ENCODE data around the gene HDAC4. TPM values are rescaled to one million over a fixed set of nuclear protein-coding genes. Genes with fewer than 3 reads are reported as not detected.
A peak's percentile ranks its signal among the peaks of the same experiment; 100 is the strongest.

HDAC4 gene
- total RNA-seq, 1 donor from 2014 or later = 76.6 TPM

GRCh38 chr2:239291475-239292350 is 109.1 kb downstream of the HDAC4 start:
- Histone ChIP-seq H3K4me1 (peaks cover 74% of the 10 kb centered on the region), H3K27ac (peak overlapping the region; percentile 60), H3K36me3 (no peaks in the 10 kb centered on the region), H3K9me3 (no peaks in the 10 kb centered on the region), H3K27me3 (no peaks in the 10 kb centered on the region), H3K4me3 (no peak overlapping the region)
- intact Hi-C loops (cut with DNase I) = no loop called here
- no peak for TF ChIP-seq POLR2AphosphoS5 (IDR thresholded peaks at IDR 0.05; ENCODE audit: insufficient read depth in 1 of 2, low read depth in 1 of 2)
- TF ChIP-seq POLR2A (IDR thresholded peaks at IDR 0.05) = no peak
- no peak for TF ChIP-seq CTCF (IDR thresholded peaks at IDR 0.05)
- no peak for DNase-seq (ENCODE audit: extremely low spot score in 2 of 2)

- peak overlapping the region; percentile 60 for H3K27ac ChIP-seq
- TF ChIP-seq POLR2A (IDR thresholded peaks at IDR 0.05) = no peak
- TF ChIP-seq POLR2AphosphoS5 (IDR thresholded peaks at IDR 0.05; ENCODE audit: insufficient read depth in 1 of 2, low read depth in 1 of 2) = peak in 1 of 2 donors; percentile 26
- no peak for DNase-seq (ENCODE audit: extremely low spot score in 2 of 2)
Observed at GRCh38 chr2:239290618-239291474, 110.0 kb downstream of the HDAC4 start.

GRCh38 chr2:239289545-239289944 is 111.3 kb downstream of the HDAC4 start:
- Histone ChIP-seq H3K27ac (peak overlapping the region; percentile 67), H3K36me3 (no peaks in the 10 kb centered on the region), H3K27me3 (no peaks in the 10 kb centered on the region), H3K9me3 (no peaks in the 10 kb centered on the region), H3K4me1 (peaks cover 87% of the 10 kb centered on the region), H3K4me3 (no peak overlapping the region)
- TF ChIP-seq POLR2A (IDR thresholded peaks at IDR 0.05) (no peak), POLR2AphosphoS5 (IDR thresholded peaks at IDR 0.05; ENCODE audit: insufficient read depth in 1 of 2, low read depth in 1 of 2) (no peak), CTCF (IDR thresholded peaks at IDR 0.05) (no peak)
- DNase-seq (ENCODE audit: extremely low spot score in 2 of 2) = no peak
- intact Hi-C loops (cut with DNase I) = no loop called here

More at GRCh38 chr2:239290618-239291474, 110.0 kb downstream of the HDAC4 start:
- Histone ChIP-seq H3K9me3 (no peaks in the 10 kb centered on the region), H3K4me3 (no peak overlapping the region), H3K27me3 (no peaks in the 10 kb centered on the region), H3K36me3 (no peaks in the 10 kb centered on the region), H3K4me1 (peaks cover 77% of the 10 kb centered on the region)
- intact Hi-C loops (cut with DNase I) = no loop called here

- H3K4me3 ChIP-seq = peak overlapping the region in 1 of 2 donors; percentile 20
- TF ChIP-seq POLR2A (IDR thresholded peaks at IDR 0.05) (no peak), CTCF (IDR thresholded peaks at IDR 0.05) (no peak), POLR2AphosphoS5 (IDR thresholded peaks at IDR 0.05; ENCODE audit: insufficient read depth in 1 of 2, low read depth in 1 of 2) (no peak)
- no peak for DNase-seq (ENCODE audit: extremely low spot score in 2 of 2)
- no peaks in the 10 kb centered on the region for H3K9me3 ChIP-seq
- peak overlapping the region; percentile 67 for H3K27ac ChIP-seq
- H3K4me1 ChIP-seq = peaks cover 93% of the 10 kb centered on the region
- H3K27me3 ChIP-seq = no peaks in the 10 kb centered on the region
- intact Hi-C loops (cut with DNase I) = no loop called here
- H3K36me3 ChIP-seq = no peaks in the 10 kb centered on the region
Observed at GRCh38 chr2:239288951-239289511, 111.8 kb downstream of the HDAC4 start.

GRCh38 chr2:239288237-239288636 is 112.6 kb downstream of the HDAC4 start:
- no peaks in the 10 kb centered on the region for H3K36me3 ChIP-seq
- H3K27ac ChIP-seq = peak overlapping the region; percentile 67
- no peak for DNase-seq (ENCODE audit: extremely low spot score in 2 of 2)
- H3K4me3 ChIP-seq = no peak overlapping the region
- TF ChIP-seq POLR2AphosphoS5 (IDR thresholded peaks at IDR 0.05; ENCODE audit: insufficient read depth in 1 of 2, low read depth in 1 of 2) (no peak), POLR2A (IDR thresholded peaks at IDR 0.05) (no peak), CTCF (IDR thresholded peaks at IDR 0.05) (no peak)
- intact Hi-C loops (cut with DNase I) = no loop called here
- H3K27me3 ChIP-seq = no peaks in the 10 kb centered on the region
- no peaks in the 10 kb centered on the region for H3K9me3 ChIP-seq
- H3K4me1 ChIP-seq = peaks cover 91% of the 10 kb centered on the region
